Parathyroid adenoma (tissue), 2 donors: ENCODE results near the gene CADPS2.

ENCODE experiments used
- H2AFZ ChIP-seq: fragments of 300-600 bp; sonication (generic); one replicate; pipeline ENCODE4 v1.7.0; 2017; ENCODE audit warnings: antibody characterized with exemption, mild to moderate bottlenecking
- H3K27ac ChIP-seq: fragments of 300-600 bp; sonication (generic); one replicate; pipeline ENCODE4 v1.7.0; 2017
- H3K27me3 ChIP-seq: fragments of 300-600 bp; sonication (generic); one replicate; pipeline ENCODE4 v1.7.0; 2017; ENCODE audit warnings: low read length; ENCODE audit not compliant: control insufficient read depth, insufficient read depth
- H3K36me3 ChIP-seq: fragments of 300-600 bp; sonication (generic); one replicate; pipeline ENCODE4 v1.7.0; 2017; ENCODE audit warnings: low read length; ENCODE audit not compliant: control insufficient read depth, insufficient read depth
- H3K4me1 ChIP-seq: fragments of 300-600 bp; sonication (generic); one replicate; pipeline ENCODE4 v1.7.0; 2017; ENCODE audit warnings: control low read depth
- H3K4me2 ChIP-seq: fragments of 300-600 bp; sonication (generic); one replicate; pipeline ENCODE4 v1.7.0; 2017; ENCODE audit warnings: low read length
- H3K4me3 ChIP-seq: fragments of 300-600 bp; sonication (generic); one replicate; pipeline ENCODE4 v1.7.0; 2017; ENCODE audit warnings: low read depth, low read length
- H3K79me2 ChIP-seq: fragments of 300-600 bp; sonication (generic); one replicate; pipeline ENCODE4 v1.7.0; 2017; ENCODE audit warnings: control low read depth
- H3K9ac ChIP-seq: fragments of 300-600 bp; sonication (generic); one replicate; pipeline ENCODE4 v1.7.0; 2017; ENCODE audit warnings: mild to moderate bottlenecking
- H3K9me3 ChIP-seq: fragments of 300-600 bp; sonication (generic); one replicate; pipeline ENCODE4 v1.7.0; 2017; ENCODE audit warnings: low read length; ENCODE audit not compliant: control insufficient read depth
- CTCF ChIP-seq: fragments of 300-600 bp; sonication (generic); IDR thresholded peaks from one replicate; pipeline ENCODE4 v1.7.0; 2017; ENCODE audit warnings: antibody characterized with exemption, mild to moderate bottlenecking
- donor health status: primary hyperparathyroidism.

The CADPS2 gene

GRCh38 chr7:122402235-122402634 is 484.0 kb downstream of the CADPS2 start:
- H3K27ac ChIP-seq = no peak overlapping the region
- no peak overlapping the region for H3K9ac ChIP-seq

GRCh38 chr7:122397381-122397780 is 488.9 kb downstream of the CADPS2 start:
- Histone ChIP-seq H3K9ac (no peak overlapping the region), H3K4me2 (no peak overlapping the region), H3K9me3 (no peaks in the 10 kb centered on the region), H3K36me3 (no peaks in the 10 kb centered on the region), H2AFZ (no peak overlapping the region), H3K4me3 (no peak overlapping the region), H3K27ac (no peak overlapping the region), H3K4me1 (no peaks in the 10 kb centered on the region), H3K79me2 (no peaks in the 10 kb centered on the region), H3K27me3 (no peaks in the 10 kb centered on the region)
- no peak for TF ChIP-seq CTCF

More at GRCh38 chr7:122402235-122402634, 484.0 kb downstream of the CADPS2 start:
- H3K4me1 ChIP-seq = no peaks in the 10 kb centered on the region
- no peak overlapping the region for H3K4me3 ChIP-seq
- H2AFZ ChIP-seq = no peak overlapping the region
- H3K27me3 ChIP-seq = no peaks in the 10 kb centered on the region
- no peaks in the 10 kb centered on the region for H3K36me3 ChIP-seq
- H3K4me2 ChIP-seq = no peak overlapping the region
- H3K79me2 ChIP-seq = no peaks in the 10 kb centered on the region
- TF ChIP-seq CTCF = no peak
- H3K9me3 ChIP-seq = no peaks in the 10 kb centered on the region

GRCh38 chr7:122394512-122394911 is 491.7 kb downstream of the CADPS2 start:
- H3K27ac ChIP-seq = no peak overlapping the region
- H3K4me3 ChIP-seq = no peak overlapping the region
- no peaks in the 10 kb centered on the region for H3K4me1 ChIP-seq
- no peaks in the 10 kb centered on the region for H3K27me3 ChIP-seq
- no peak for TF ChIP-seq CTCF
- H3K9me3 ChIP-seq = no peaks in the 10 kb centered on the region
- no peak overlapping the region for H3K4me2 ChIP-seq
- no peak overlapping the region for H3K9ac ChIP-seq
- no peaks in the 10 kb centered on the region for H3K79me2 ChIP-seq
- no peak overlapping the region for H2AFZ ChIP-seq
- no peaks in the 10 kb centered on the region for H3K36me3 ChIP-seq

GRCh38 chr7:122384528-122384927 is 501.7 kb downstream of the CADPS2 start:
- H3K4me3 ChIP-seq = no peak overlapping the region
- H3K4me1 ChIP-seq = no peaks in the 10 kb centered on the region
- no peaks in the 10 kb centered on the region for H3K27me3 ChIP-seq
- H3K4me2 ChIP-seq = no peak overlapping the region
- H3K9me3 ChIP-seq = no peaks in the 10 kb centered on the region
- H3K27ac ChIP-seq = no peak overlapping the region
- no peak overlapping the region for H2AFZ ChIP-seq
- TF ChIP-seq CTCF = no peak
- no peaks in the 10 kb centered on the region for H3K36me3 ChIP-seq
- H3K79me2 ChIP-seq = no peaks in the 10 kb centered on the region
- H3K9ac ChIP-seq = no peak overlapping the region

GRCh38 chr7:122383934-122384333 is 502.3 kb downstream of the CADPS2 start:
- no peak overlapping the region for H3K9ac ChIP-seq
- H3K27me3 ChIP-seq = no peaks in the 10 kb centered on the region
- no peaks in the 10 kb centered on the region for H3K36me3 ChIP-seq
- no peak overlapping the region for H3K4me2 ChIP-seq
- H3K4me1 ChIP-seq = no peaks in the 10 kb centered on the region
- H3K79me2 ChIP-seq = no peaks in the 10 kb centered on the region
- no peak overlapping the region for H3K4me3 ChIP-seq
- no peak for TF ChIP-seq CTCF
- no peaks in the 10 kb centered on the region for H3K9me3 ChIP-seq
- H2AFZ ChIP-seq = no peak overlapping the region
- H3K27ac ChIP-seq = no peak overlapping the region
